BE2C (cell line): Measurements from ENCODE around the gene TM2D3.

ENCODE experiments used
- DNase-seq: peaks from one replicate; pipeline ENCODE4 v3.0.0-alpha.2; 2020
- H3K27me3 ChIP-seq: fragments of 250-450 bp; sonication (Bioruptor Pico); 2 replicates; pipeline ENCODE4 v1.5.1; 2020; ENCODE audit warnings: mild to moderate bottlenecking
- H3K36me3 ChIP-seq: fragments of 250-450 bp; sonication (Bioruptor Pico); 2 replicates; pipeline ENCODE4 v1.5.1; 2020; ENCODE audit warnings: mild to moderate bottlenecking
- H3K4me1 ChIP-seq: fragments of 250-450 bp; sonication (Bioruptor Pico); 2 replicates; pipeline ENCODE4 v1.5.1; 2020
- H3K4me3 ChIP-seq: 2 replicates; pipeline ENCODE4 v1.5.1; 2011; ENCODE audit warnings: low read depth, low read length
- H3K9me3 ChIP-seq: fragments of 250-450 bp; sonication (Bioruptor Pico); 2 replicates; pipeline ENCODE4 v1.5.1; 2020
- TF ChIP-seq, protein P1 (sequence below): IDR thresholded peaks from 2 replicates; pipeline ENCODE4 v1.5.1; 2012; ENCODE audit warnings: mild to moderate bottlenecking, low read depth, low read length

The TM2D3 gene

DNA sequence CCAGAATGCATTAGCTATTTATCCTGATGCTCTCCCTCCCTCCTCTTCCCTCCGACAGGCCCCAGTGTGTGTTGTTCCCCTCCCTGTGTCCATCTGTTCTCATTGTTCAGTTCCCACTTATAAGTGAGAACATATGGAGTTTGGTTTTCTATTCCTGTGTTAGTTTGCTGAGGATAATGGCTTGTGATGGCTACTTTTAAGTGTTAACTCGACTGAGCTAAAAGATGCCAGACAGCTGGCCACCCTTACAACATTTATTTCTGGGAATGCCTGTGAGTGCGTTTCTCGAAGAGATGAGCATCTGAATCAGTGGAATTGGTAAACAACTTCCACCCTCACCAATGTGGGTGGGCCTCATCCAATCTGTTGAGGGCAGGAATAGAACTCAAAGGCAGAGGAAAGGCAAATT is 24.7 kb upstream of the TM2D3 start:
- no peak for DNase-seq
- Histone ChIP-seq H3K9me3 (no peaks in the 10 kb centered on the region), H3K4me3 (no peak overlapping the region), H3K4me1 (no peaks in the 10 kb centered on the region), H3K36me3 (no peaks in the 10 kb centered on the region; the same call in none of the 2 replicates), H3K27me3 (no peaks in the 10 kb centered on the region)
- TF ChIP-seq, protein P1, sequence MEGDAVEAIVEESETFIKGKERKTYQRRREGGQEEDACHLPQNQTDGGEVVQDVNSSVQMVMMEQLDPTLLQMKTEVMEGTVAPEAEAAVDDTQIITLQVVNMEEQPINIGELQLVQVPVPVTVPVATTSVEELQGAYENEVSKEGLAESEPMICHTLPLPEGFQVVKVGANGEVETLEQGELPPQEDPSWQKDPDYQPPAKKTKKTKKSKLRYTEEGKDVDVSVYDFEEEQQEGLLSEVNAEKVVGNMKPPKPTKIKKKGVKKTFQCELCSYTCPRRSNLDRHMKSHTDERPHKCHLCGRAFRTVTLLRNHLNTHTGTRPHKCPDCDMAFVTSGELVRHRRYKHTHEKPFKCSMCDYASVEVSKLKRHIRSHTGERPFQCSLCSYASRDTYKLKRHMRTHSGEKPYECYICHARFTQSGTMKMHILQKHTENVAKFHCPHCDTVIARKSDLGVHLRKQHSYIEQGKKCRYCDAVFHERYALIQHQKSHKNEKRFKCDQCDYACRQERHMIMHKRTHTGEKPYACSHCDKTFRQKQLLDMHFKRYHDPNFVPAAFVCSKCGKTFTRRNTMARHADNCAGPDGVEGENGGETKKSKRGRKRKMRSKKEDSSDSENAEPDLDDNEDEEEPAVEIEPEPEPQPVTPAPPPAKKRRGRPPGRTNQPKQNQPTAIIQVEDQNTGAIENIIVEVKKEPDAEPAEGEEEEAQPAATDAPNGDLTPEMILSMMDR = no peak

DNA sequence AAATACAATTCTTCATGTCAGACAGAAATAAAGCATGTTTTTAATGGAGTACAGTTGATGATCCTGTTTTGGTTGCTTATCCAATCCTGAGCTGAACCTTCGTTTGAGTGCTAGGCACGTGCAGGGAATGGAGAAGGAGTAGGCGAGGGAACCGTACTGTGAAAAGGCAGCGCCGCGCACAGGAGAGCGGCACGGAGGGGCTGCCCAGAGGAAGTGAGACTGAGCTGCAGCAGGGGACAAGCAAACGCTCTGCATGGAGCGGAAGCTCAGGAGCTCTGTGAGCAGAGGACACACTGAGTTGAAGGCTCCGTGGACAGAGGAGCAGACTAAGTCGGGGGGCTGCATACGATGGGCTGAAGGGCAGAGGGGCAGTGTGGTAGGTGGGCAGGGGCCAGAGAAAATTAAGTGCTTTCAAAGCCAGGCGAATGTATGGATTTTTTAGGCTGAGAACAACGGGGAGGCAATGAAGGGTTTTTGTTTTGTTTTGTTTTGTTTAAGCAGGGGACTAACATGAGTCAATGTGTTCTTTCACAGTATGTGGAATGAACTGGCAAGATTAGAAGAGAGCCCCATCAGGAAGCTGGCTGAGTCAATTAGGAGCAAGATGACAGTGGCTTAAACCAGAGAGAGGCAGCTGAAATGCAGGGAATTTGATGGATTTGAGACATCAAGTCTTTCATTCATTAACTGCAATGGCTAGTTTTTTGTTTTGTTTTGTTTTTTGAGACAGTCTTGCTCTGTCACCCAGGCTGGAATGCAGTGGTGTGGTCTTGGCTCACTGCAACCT is 23.8 kb upstream of the TM2D3 start:
- DNase-seq = no peak
- Histone ChIP-seq H3K4me3 (no peak overlapping the region), H3K36me3 (no peaks in the 10 kb centered on the region; the same call in none of the 2 replicates), H3K4me1 (no peaks in the 10 kb centered on the region), H3K9me3 (no peaks in the 10 kb centered on the region), H3K27me3 (no peaks in the 10 kb centered on the region)
- TF ChIP-seq, protein P1 = no peak

GRCh38 chr15:101675015-101675414 is 22.8 kb upstream of the TM2D3 start:
- H3K4me3 ChIP-seq = no peak overlapping the region
- DNase-seq = no peak
- H3K4me1 ChIP-seq = no peaks in the 10 kb centered on the region
- H3K36me3 ChIP-seq = no peaks in the 10 kb centered on the region; the same call in none of the 2 replicates
- H3K27me3 ChIP-seq = no peaks in the 10 kb centered on the region
- TF ChIP-seq, protein P1 = no peak
- no peaks in the 10 kb centered on the region for H3K9me3 ChIP-seq

DNA sequence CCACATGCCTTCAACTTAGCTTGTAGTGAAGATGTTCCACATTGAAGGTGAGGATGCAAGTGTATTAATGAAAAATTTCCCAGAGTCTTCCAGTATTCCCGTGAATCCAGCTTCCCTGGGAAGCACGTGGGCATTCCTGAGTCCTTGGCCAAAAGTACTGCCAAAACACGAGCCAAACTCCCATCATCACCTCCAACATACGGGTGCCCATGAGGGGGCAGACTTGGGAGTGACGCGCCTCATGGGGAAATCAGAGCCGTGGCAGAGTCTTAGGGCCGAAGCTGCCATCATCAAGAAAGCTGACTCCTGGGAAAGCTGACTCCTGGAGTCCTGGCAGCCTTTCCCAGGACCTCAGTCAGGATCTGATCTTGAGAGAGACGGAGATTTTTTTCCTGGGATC is 20.1 kb upstream of the TM2D3 start:
- DNase-seq = no peak
- TF ChIP-seq, protein P1 = 0 out of 2 replicates have a peak, but pooled peaks have one; percentile 3
- no peaks in the 10 kb centered on the region for H3K4me1 ChIP-seq
- H3K4me3 ChIP-seq = no peak overlapping the region
- no peaks in the 10 kb centered on the region; the same call in none of the 2 replicates for H3K36me3 ChIP-seq
- H3K9me3 ChIP-seq = no peaks in the 10 kb centered on the region
- H3K27me3 ChIP-seq = no peaks in the 10 kb centered on the region

DNA sequence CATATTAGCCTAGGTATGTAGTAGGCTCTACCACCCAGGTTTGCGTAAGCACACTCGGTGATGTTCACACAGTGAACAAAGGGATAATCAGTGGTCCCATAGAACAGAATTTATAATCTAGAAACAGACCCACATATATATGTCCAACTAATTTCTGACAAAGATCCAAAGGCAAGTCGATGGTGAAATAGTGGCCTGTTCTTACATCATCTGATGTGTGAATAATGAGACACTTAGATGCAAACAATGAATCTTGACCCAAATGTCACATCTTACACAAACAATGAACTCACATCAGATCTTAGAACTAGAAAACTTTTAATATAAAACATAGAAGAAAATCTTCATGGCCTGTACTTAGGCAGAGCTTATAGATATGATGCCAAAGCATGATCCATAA is 17.6 kb upstream of the TM2D3 start:
- Histone ChIP-seq H3K27me3 (no peaks in the 10 kb centered on the region), H3K9me3 (no peaks in the 10 kb centered on the region), H3K36me3 (no peaks in the 10 kb centered on the region; the same call in none of the 2 replicates), H3K4me1 (no peaks in the 10 kb centered on the region), H3K4me3 (no peak overlapping the region)
- TF ChIP-seq, protein P1 = no peak
- DNase-seq = no peak

GRCh38 chr15:101667881-101668280 is 15.7 kb upstream of the TM2D3 start:
- no peak overlapping the region for H3K4me3 ChIP-seq
- no peaks in the 10 kb centered on the region for H3K9me3 ChIP-seq
- H3K36me3 ChIP-seq = no peaks in the 10 kb centered on the region; the same call in 1 of the 2 replicates
- no peaks in the 10 kb centered on the region for H3K4me1 ChIP-seq
- no peak for DNase-seq
- TF ChIP-seq, protein P1 = no peak
- no peaks in the 10 kb centered on the region for H3K27me3 ChIP-seq
